Measurements from ENCODE around the gene RNU1-4.

RNU1-4 gene

DNA sequence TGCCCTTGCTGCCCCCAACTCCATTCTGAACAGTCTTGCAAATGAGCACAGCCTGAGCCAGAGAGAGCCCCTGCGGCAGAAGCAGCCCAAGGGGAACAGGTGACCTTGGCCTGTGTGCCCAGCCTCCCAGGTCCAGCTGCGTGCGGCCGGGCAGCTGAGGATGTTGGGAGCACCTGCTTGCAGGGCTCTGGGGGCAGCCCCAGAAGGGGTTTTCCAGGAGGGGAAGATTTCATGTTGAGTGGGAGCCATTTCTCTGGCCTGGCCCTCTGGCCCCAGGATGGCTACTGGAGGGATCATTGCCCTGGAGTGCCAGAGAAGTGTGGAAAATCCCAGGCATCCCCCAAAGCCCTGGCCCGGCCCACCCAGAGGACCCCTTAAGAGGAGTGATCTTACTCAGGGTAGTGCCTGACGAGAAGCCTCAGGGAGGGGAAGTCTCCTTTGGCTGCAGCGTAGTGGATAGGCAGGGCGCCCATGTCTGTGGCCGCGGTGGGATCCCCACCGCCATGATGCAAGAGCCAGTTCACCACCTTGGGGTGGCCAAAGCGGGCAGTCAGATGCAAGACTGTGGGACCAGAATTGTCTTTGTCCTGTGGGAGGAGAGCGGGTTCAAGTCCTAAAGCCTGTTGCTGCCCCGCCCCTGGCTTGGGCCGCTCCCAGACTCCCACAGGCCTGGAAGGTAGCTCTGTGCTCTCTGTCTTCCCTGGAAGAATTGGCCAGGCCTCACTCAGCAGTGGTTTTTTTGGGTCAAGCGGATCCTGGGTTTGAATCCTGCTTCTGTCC lies 20.6 kb upstream of the RNU1-4 start:
- H3K9ac ChIP-seq, result no peak overlapping the region
- TF ChIP-seq, protein P1, sequence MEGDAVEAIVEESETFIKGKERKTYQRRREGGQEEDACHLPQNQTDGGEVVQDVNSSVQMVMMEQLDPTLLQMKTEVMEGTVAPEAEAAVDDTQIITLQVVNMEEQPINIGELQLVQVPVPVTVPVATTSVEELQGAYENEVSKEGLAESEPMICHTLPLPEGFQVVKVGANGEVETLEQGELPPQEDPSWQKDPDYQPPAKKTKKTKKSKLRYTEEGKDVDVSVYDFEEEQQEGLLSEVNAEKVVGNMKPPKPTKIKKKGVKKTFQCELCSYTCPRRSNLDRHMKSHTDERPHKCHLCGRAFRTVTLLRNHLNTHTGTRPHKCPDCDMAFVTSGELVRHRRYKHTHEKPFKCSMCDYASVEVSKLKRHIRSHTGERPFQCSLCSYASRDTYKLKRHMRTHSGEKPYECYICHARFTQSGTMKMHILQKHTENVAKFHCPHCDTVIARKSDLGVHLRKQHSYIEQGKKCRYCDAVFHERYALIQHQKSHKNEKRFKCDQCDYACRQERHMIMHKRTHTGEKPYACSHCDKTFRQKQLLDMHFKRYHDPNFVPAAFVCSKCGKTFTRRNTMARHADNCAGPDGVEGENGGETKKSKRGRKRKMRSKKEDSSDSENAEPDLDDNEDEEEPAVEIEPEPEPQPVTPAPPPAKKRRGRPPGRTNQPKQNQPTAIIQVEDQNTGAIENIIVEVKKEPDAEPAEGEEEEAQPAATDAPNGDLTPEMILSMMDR (conservative IDR thresholded peaks at IDR 0.05; ENCODE audit: low read depth, low read length), result no peak
- no peak overlapping the region for H3K4me3 ChIP-seq (IDR thresholded peaks at IDR 0.05; ENCODE audit: insufficient read depth, low read depth, low read length)
- no peak overlapping the region for H3K4me2 ChIP-seq
- no peak overlapping the region for H3K27ac ChIP-seq
- no peaks in the 10 kb centered on the region for H4K20me1 ChIP-seq (ENCODE audit: insufficient read depth)
- H3K4me1 ChIP-seq (ENCODE audit: low read depth, poor library complexity, severe bottlenecking), result no peaks in the 10 kb centered on the region
- no peak overlapping the region for H2AFZ ChIP-seq (ENCODE audit: low read depth)
- no peaks in the 10 kb centered on the region for H3K36me3 ChIP-seq (ENCODE audit: insufficient read depth)
- H3K27me3 ChIP-seq (ENCODE audit: insufficient read depth, low read depth), result peaks cover 35% of the 10 kb centered on the region
- no peaks in the 10 kb centered on the region for H3K79me2 ChIP-seq (ENCODE audit: insufficient read depth, low read depth)

DNA sequence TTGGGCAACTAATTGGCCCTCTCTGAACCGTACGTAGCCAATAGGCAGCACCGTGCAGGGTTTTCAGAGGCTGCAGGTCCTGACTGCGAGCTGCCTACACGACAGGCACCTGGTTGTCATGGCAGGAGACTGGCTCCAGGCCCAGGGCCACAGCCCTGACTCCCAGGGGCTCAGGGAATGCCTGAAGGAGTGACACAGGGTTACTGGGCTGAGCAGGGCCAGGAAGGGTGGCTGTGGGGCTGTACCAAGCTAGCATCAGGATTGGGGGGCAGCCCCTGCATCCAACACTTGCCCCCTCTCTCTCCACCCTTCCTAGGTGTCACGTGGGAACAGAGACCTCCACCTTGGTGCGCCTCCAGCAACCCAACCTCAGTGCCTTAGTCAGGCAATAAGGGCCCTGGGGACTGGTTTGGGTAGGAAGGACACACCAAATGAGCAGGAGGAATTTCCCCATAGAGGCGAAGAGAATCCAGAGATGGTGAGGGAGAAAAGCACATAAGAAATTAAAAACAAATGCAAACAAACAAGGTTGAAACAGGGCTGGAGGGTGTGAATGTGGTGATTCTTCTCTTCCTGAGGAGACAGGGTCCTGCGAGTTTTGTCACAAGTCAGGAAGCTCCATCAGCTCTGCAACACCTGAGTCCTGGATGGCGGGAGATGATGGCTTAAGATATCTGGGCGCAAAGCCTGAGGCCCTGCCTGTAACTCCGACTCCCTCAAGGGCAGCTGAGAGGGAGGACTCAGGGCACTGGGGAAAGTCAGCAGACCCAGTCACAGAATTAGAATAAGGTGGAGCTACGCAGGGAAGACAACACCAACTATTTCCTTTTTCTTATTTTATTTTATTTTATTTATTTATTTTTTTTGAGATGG lies 19.7 kb upstream of the RNU1-4 start:
- Histone ChIP-seq H3K79me2 (ENCODE audit: insufficient read depth, low read depth) (no peaks in the 10 kb centered on the region), H3K36me3 (ENCODE audit: insufficient read depth) (no peaks in the 10 kb centered on the region), H4K20me1 (ENCODE audit: insufficient read depth) (no peaks in the 10 kb centered on the region), H3K4me1 (ENCODE audit: low read depth, poor library complexity, severe bottlenecking) (no peaks in the 10 kb centered on the region), H2AFZ (ENCODE audit: low read depth) (no peak overlapping the region), H3K27me3 (ENCODE audit: insufficient read depth, low read depth) (peaks cover 39% of the 10 kb centered on the region), H3K9ac (no peak overlapping the region), H3K4me2 (no peak overlapping the region), H3K27ac (no peak overlapping the region), H3K4me3 (IDR thresholded peaks at IDR 0.05; ENCODE audit: insufficient read depth, low read depth, low read length) (no peak overlapping the region)
- TF ChIP-seq, protein P1 (conservative IDR thresholded peaks at IDR 0.05; ENCODE audit: low read depth, low read length), result no peak

DNA sequence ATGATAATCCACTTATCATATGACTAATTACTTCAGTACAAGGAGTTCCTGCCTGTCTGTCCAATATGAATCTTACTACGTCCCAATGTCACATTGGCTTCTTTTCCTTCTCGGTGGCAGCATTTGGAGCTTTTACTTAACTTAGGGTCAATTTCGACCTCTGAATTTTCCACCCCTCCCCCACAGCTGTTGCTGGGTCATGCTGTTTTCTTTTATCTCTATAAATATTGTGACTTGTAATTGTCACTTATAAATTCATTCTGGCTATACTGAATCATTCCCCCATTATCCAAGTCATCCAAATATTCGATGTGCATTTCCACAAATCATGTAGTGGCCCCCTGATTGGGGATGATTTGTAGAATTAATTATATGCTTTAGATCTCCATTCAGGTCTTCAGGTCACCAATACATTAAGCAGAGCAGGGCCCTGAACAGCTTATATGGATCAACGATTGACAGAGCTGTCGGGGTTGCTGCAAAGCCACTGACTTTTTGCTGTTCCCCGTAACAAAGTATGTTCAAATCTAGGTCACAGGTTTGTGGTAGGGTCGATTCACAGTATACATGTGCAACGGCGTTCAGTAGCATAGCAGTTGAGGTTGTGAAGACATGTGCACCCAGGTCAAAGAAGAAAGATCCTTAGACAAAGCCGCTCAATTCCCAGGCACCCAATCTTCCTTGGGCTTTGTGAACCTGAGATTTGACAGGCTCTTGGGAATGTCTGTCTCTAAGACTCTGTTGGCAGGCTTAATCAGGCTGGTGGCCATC lies 18.3 kb upstream of the RNU1-4 start:
- peaks cover 36% of the 10 kb centered on the region; the same call in 1 of the 2 replicates for H3K27me3 ChIP-seq (ENCODE audit: insufficient read depth, low read depth)

More for the DNA sequence above, 18.3 kb upstream of the RNU1-4 start:
- H2AFZ ChIP-seq (ENCODE audit: low read depth), result no peak overlapping the region
- H4K20me1 ChIP-seq (ENCODE audit: insufficient read depth), result no peaks in the 10 kb centered on the region
- no peaks in the 10 kb centered on the region for H3K79me2 ChIP-seq (ENCODE audit: insufficient read depth, low read depth)
- no peak overlapping the region for H3K4me3 ChIP-seq (IDR thresholded peaks at IDR 0.05; ENCODE audit: insufficient read depth, low read depth, low read length)
- H3K4me1 ChIP-seq (ENCODE audit: low read depth, poor library complexity, severe bottlenecking), result no peaks in the 10 kb centered on the region
- no peak overlapping the region for H3K9ac ChIP-seq
- TF ChIP-seq, protein P1 (conservative IDR thresholded peaks at IDR 0.05; ENCODE audit: low read depth, low read length), result no peak
- H3K36me3 ChIP-seq (ENCODE audit: insufficient read depth), result no peaks in the 10 kb centered on the region
- H3K27ac ChIP-seq, result no peak overlapping the region
- no peak overlapping the region for H3K4me2 ChIP-seq
